Subcutaneous adipose tissue (tissue), 4 donors: ENCODE data around the gene SPPL2B. TPM values are rescaled to one million over a fixed set of nuclear protein-coding genes. Genes with fewer than 3 reads are reported as not detected.

ENCODE experiments used
- total RNA-seq, 4 donors: library from RNA; depleted of rRNA; stranded (reverse); fragments of >200 nt; gene quantifications; one replicate each; pipeline ENCODE4 v1.1.0, GENCODE V29; 2016
- TF ChIP-seq, protein P1 (sequence below): fragments of 450-650 bp; IDR thresholded peaks from one replicate; pipeline ENCODE4 v1.5.1; 2016; ENCODE audit warnings: low read depth, mild to moderate bottlenecking, control low read depth, antibody characterized with exemption, moderate library complexity

The SPPL2B gene
- total RNA-seq, 4 donors from 2014 or later: 8.7 to 50.3 (median 12.5) TPM

DNA sequence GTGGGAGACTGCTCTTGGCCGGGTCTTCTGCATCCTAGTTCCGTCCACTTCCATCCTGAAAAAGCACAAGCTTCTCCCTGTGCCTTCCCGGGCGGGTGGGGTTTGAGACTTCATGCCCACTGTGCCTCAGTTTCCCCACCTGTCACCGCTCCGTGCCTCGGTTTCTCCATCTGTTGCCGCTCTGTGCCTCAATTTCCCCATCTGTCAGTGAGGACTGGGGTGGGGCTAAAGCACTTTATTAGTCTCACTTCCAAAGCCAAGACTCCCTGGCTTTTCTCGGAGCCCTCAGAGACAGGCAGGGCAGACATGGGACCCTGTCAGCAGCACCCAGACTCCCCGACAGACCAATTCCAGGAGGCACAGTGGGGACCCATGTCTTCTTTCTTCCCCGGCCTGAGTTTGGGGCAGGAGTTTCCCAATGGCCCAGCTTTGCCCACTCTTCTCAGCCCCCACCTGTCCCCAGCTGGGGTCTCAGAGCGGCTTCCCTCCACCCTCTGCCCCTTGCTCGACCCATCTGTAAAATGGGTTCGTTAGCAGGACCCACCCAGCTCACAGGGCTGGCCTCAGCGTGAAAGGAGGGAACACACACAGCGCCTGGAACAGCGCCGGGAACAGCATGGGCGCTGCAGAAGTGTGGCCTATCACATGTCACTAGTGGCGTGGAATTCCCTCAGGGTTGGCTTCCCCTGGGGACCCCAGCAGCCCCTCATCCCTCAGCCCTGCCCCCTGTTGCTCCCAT, 41.9 kb upstream of the SPPL2B start:
- TF ChIP-seq, protein P1, sequence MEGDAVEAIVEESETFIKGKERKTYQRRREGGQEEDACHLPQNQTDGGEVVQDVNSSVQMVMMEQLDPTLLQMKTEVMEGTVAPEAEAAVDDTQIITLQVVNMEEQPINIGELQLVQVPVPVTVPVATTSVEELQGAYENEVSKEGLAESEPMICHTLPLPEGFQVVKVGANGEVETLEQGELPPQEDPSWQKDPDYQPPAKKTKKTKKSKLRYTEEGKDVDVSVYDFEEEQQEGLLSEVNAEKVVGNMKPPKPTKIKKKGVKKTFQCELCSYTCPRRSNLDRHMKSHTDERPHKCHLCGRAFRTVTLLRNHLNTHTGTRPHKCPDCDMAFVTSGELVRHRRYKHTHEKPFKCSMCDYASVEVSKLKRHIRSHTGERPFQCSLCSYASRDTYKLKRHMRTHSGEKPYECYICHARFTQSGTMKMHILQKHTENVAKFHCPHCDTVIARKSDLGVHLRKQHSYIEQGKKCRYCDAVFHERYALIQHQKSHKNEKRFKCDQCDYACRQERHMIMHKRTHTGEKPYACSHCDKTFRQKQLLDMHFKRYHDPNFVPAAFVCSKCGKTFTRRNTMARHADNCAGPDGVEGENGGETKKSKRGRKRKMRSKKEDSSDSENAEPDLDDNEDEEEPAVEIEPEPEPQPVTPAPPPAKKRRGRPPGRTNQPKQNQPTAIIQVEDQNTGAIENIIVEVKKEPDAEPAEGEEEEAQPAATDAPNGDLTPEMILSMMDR: no peak

DNA sequence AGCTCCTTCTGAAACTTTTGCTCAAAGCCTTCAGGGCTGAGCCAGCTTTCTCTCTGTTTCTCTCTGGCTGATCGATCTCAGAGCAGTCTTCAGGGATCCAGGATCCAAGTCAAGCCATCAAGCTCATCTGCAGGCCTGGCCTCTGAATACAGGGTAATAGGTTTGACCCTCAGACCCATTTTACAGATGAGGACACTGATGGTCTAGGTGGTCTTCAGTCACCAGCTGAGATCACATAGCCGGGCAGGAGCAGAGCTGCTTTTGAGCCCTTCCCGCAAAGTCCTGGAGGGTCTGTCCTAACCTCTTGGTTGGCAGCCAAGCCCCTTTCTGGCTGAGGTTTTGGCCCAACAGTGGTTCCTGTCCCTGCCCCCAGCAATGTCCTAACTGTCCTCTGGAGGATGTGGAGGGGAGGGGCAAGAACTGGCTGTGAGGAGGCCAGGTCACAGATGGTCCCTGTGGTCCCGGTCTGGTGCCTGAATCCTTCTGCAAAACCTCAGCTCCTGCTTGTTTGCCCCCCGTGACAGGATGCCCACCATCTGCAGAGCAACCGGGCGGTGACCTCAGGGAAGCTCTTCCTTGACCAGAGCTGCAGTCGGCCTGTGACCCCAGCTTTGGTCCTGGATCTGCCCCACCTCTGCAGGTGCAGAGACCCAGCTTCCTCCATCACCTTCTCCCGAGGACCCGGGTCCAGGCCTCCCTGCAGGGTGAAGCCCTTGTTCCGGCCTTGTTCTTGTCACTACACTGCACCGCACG, 40.7 kb upstream of the SPPL2B start:
- TF ChIP-seq, protein P1: no peak

DNA sequence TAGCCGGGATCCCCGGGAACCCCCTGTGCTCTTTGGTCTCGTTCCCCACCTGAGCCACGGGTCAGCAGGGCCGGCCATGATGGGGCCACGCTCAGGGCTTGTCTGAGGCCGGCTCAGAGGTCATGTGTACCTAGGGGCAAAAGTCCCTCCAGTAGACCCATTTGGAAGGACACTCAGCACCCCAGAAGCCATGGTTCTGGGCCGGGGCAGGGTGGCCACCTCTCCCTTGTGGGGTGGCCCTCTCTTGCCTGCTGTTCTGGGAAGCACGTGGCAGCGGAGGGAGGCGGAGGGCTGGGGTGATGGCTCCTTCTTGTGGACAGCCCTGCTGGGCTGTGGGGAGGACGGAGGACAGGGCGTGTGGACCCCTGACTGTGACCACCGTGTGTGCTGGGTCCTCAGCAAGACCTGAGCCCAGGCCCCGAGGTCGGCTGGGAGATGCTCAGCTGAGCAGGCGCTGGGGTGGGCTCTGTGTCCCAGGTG, 40.1 kb upstream of the SPPL2B start:
- TF ChIP-seq, protein P1: no peak

DNA sequence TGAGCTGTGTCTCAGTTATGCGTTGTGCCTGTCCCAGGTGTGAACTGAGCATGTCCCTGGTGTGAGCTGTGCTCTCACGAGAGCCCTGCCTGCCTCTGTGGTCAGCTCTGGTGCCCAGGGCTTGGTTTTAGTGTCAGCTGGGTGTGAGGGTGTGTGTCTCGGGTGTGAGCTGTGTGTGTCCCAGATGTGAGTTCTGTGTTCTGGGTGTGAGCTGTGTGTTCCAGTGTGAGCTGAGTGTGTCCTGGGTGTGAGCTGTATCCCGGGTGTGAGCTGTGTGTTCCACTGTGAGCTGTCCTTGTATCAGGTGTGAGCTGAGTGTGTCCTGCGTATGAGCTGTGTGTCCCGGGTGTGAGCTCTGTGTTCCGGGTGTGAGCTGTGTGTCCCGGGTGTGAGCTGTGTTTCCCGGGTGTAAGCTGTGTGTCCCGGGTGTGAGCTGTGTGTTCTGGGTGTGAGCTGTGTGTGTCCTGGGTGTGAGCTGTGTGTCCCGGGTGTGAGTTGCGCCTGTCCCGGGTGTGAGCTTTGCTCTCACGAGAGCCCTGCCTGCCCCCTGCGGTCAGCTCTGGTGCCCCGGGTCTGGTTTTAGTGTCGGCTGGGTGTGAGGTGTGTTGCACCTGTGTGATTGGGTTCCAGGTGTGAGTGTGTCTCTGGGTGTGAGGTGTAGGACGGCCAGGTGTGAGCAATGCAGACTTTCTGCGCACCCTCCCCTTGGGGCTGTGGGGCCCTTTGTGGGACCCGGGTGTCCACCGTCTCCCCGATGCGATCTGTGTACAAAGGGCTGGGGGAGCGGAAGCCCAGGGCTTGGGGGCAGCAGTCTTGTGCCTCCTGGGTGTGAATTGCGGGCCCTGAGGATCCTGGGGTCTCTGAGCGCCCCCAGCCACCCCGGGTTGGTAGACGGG, 39.4 kb upstream of the SPPL2B start:
- TF ChIP-seq, protein P1: no peak

DNA sequence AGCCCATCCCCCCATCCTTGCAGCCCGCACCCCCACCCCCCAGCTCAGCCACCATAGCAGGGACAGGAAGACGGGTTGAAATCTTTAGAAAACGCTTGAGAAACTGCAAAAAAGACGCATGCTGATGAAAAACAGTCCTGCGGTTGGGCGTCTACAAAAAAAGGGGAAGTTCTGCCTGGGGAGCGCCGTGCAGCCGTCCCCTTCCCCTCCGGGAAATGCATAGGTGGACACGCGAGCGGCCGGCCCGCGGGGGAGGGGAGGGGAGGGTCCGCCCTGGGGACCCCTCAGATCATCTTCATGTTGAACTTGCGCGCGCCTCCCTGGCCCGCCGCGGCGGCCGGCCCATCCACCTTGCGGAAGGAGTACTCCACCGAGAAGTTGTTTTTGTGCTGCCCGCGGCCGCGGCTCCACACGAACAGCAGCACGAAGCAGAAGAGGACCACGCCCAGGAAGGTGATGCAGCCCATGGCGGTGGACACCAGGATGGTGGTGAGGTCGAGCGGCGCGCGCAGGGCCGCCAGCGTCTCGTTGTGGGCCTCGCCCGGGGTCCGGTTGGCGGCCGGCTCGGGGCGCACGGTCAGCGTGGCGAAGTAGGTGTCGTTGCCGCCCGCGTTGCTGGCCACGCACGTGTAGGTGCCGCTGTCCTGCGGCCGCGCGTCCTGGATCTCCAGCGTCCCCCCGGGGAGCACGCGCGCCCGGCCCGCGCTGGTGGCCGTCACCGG, 38.6 kb upstream of the SPPL2B start:
- TF ChIP-seq, protein P1: no peak

DNA sequence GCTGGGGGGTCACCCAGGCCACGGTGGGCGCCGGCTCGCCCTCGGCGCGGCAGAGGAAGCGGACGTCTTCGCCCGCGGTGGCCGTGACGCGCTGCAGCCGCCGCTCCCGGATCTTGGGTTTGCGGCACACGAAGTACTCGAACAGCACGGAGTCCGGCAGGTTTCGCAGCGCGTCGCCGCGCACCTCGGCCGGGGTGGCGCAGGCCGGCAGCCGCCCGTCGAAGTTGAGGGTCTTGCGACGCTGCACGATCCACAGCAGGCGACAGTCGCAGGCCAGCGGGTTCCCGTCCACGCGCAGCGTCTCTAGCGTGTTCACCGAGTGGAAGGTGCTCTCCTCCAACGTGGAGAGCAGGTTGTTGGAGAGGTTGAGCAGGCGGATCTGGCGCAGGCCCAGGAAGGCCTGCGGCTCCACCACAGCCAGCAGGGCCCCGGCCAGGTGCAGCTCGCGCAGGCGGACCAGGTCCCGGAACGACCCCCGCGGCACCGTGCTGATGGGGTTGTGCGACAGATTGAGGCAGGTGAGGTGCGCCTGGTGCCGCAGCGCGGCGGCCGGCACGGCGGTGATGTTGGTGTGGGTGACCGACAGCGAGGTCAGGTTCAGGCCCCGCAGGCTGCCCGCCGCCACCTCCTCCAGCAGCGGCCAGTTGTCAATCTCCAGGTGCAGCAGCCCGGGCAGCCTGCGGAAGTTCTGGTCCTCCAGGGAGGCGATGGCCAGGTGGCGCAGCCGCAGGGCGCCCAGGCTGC, 37.9 kb upstream of the SPPL2B start:
- TF ChIP-seq, protein P1: no peak
